Endometrial microvascular endothelial cells (primary cell): ENCODE data around the gene GCGR. TPM values are rescaled to one million over a fixed set of nuclear protein-coding genes. Genes with fewer than 3 reads are reported as not detected.

Source experiments
- total RNA-seq: library from RNA; depleted of rRNA; stranded (reverse); fragments of >200 nt; gene quantifications from one replicate; pipeline ENCODE4 v1.2.3, GENCODE V29; 2015; ENCODE audit errors: inconsistent ontology term

Gene GCGR
- total RNA-seq, 1 donor from 2014 or later: not detected

Other genes starting within 250 kb of the GCGR start
- 86.4 TPM for gene NPLOC4, start 167.0 kb upstream of the GCGR start, total RNA-seq
- gene TSPAN10, start 167.0 kb upstream of the GCGR start, total RNA-seq: not detected
- gene PDE6G, start 147.6 kb upstream of the GCGR start, total RNA-seq: 0.37 TPM
- 38.9 TPM for gene OXLD1, start 137.5 kb upstream of the GCGR start, total RNA-seq
- gene CCDC137, start 137.4 kb upstream of the GCGR start, total RNA-seq: 20.9 TPM
- gene ARL16, start 120.4 kb upstream of the GCGR start, total RNA-seq: 30.3 TPM
- 125 TPM for gene HGS, start 120.1 kb upstream of the GCGR start, total RNA-seq
- gene MRPL12, start 100.8 kb upstream of the GCGR start, total RNA-seq: 120 TPM
- 42.1 TPM for gene SLC25A10, start 91.9 kb upstream of the GCGR start, total RNA-seq
- gene MCRIP1, start 29.1 kb downstream of the GCGR start, total RNA-seq: 97.0 TPM
- not detected for gene PPP1R27, start 30.9 kb downstream of the GCGR start, total RNA-seq
- gene P4HB, start 56.4 kb downstream of the GCGR start, total RNA-seq: 1,412 TPM
- 471 TPM for gene ARHGDIA, start 67.2 kb downstream of the GCGR start, total RNA-seq
- 284 TPM for gene ALYREF, start 87.4 kb downstream of the GCGR start, total RNA-seq
- 166 TPM for gene ANAPC11, start 87.6 kb downstream of the GCGR start, total RNA-seq
- gene NPB, start 98.1 kb downstream of the GCGR start, total RNA-seq: not detected
- 41.0 TPM for gene PCYT2, start 107.2 kb downstream of the GCGR start, total RNA-seq
- gene SIRT7, start 114.0 kb downstream of the GCGR start, total RNA-seq: 14.3 TPM
- 21.0 TPM for gene MAFG, start 123.6 kb downstream of the GCGR start, total RNA-seq
- gene PYCR1, start 133.2 kb downstream of the GCGR start, total RNA-seq: 60.9 TPM
- not detected for gene MYADML2, start 143.1 kb downstream of the GCGR start, total RNA-seq
- gene NOTUM, start 157.0 kb downstream of the GCGR start, total RNA-seq: not detected
- gene ASPSCR1, start 173.5 kb downstream of the GCGR start, total RNA-seq: 12.2 TPM
- gene CENPX, start 218.7 kb downstream of the GCGR start, total RNA-seq: 159 TPM
- gene LRRC45, start 219.2 kb downstream of the GCGR start, total RNA-seq: 23.0 TPM
- 30.2 TPM for gene RAC3, start 227.5 kb downstream of the GCGR start, total RNA-seq
- 133 TPM for gene DCXR, start 233.5 kb downstream of the GCGR start, total RNA-seq
- gene RFNG, start 247.7 kb downstream of the GCGR start, total RNA-seq: 36.0 TPM
- 140 TPM for gene GPS1, start 247.7 kb downstream of the GCGR start, total RNA-seq